HG03066 (cell line): ENCODE results near the gene SLC7A7.
"Not testable (repeated sequence)": the region's sequence is repeated elsewhere in the genome, so short reads cannot be mapped to it uniquely, and the experiment has no call there.

Experiments
- ATAC-seq: cut with Tn5 transposase; IDR thresholded peaks from one replicate; pipeline ENCODE4 v1.9.1; 2021; ENCODE audit warnings: low read depth; ENCODE audit not compliant: unreplicated experiment

Gene SLC7A7

DNA sequence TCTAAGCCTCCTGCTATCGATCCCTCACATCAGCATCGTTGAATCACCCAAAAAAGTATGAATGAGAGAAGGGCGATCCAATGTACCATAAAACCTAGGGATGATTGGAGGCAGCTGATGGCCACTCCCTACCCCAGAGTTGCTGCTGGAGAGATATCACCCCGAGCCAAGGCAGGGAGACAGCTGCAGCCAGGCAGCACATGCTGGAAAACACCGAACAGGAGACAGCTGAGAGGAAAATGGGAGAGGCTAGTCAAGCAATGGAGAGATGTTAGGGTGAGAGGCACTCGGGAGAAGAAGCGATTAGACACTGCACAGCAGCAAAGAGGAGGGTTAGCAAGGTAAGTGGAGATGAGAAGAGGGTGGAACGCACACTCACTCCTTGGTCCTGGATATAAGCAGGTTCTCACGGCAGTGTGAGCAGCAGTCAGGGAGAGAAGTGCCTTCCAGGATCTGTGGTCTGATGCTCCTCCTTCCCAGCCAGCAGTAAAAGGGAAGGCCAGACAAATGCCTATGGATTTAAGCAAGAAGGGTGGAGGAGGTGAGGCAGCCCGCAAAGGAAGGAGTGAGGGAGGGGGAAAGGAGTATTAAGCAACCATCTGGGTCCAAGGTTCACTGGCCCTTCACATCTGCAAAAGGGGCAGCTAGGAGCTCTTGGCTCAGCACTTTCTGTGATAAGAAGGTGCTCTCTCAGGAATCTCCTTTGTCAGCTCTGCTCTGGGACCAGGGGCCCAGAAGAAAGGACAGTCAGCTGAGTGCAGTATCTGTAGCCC is at the start of gene SLC7A7:
Gene SLC7A7, minus strand, starts transcription at position 495 of the 773 bp plus-strand sequence. CDS start 2,037 bp downstream, outside the sequence.
- no peak for ATAC-seq

DNA sequence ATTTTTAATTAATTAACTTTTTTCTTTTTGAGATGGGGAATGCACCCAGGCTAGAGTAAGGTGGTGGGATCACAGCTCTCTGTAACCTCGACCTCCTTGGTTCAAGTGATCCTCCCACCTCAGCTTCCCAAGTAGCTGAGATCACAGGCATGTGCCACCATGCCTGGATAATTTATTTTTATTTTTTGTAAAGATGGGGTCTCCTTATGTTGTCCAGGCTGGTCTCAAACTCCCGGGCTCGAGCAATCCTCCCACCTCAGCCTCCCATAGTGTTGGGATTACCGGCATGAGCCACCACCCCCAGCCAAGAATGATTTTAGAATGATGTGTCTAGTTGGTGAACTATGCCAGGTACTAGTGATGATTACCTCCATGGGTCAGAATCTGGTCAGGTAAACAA is 49.7 kb upstream of the SLC7A7 start:
- no peak for ATAC-seq

DNA sequence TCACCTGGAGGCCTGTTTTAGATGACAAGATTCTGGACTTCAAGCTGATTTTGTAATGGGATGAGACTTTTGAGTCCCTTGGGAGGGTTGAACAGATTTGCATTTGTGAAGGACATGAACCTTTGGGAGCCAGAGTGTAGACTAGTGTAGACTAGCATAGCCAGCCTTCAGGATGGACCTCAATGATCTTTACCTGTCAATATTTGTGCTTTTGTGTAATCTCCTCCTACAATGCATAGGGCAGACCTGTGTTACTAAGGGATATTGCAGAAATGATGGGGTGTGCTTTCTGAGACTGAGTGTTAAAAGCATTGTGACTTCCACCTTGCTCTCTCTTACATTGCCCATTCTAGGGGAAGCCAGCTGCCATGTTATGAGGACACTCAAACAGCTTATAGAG is 46.4 kb upstream of the SLC7A7 start:
- no peak for ATAC-seq

DNA sequence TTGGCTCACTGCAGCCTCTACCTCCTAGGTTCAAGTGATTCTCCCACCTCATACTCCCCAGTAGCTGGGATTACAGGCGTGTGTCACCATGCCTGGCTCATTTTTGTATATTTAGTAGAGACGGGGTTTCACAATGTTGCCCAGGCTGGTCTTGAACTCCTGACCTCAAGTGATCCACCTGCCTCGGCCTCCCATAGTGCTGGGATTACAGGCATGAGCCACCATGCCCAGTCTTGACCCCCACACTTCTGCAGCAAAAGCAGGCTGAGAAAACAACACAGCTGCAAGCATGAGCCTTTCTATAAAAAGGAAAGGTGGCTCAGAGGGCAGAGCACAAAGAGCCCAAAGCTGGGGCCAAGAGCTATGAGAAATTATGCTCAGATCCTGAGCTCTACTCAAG is 45.1 kb upstream of the SLC7A7 start:
- not testable (repeated sequence) for ATAC-seq

DNA sequence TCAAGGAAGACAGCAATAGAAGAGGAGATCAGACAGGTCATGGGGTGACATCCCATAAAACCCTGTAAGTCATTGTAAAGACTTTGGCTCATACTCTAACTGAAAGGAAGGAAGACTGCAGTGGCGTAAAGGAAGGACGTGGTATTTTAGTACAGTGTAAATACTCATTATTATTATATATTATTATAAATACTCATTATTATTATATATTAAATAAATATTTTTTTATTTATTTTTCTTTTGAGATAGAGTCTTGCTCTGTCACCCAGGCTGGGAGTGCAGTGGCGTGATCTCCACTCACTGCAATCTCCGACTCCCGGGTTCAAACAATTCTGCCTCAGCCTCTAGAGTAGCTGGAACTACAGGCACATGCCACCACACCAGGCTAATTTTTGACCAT is 41.2 kb upstream of the SLC7A7 start:
- no peak for ATAC-seq

DNA sequence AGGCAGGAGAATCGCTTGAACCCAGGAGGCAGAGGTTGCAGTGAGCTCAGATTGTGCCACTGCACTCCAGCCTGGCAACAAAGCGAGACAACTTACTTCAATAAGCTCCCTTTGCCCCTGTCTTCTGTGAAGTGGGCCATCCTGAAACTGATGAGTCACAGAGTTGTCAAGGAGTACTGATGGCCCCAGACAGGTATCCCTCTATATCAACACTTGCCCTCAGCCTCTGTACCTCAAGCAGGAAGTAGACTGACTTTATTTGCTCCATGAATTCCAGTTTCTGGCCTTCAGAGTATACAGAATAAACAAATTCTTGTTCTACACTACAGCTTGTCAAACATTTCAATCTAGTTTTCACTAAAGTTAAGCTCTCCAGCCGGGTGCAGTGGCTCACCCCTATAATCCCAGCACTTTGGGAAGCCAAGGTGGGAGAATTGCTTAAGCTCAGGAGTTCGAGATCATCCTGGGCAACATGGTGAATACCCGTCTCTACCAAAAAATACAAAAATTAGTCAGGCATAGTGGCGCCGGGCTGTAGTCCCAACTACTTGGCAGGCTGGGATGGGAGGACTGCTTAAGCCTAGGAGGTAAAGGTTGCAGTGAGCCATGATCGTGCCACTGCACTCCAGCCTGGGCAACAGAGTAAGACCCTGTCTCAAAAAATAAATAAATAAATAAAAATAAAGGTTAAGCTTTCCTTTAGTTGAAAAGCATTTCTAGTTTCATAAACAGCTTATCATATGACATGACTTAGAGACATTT is 39.9 kb upstream of the SLC7A7 start:
- no peak for ATAC-seq

DNA sequence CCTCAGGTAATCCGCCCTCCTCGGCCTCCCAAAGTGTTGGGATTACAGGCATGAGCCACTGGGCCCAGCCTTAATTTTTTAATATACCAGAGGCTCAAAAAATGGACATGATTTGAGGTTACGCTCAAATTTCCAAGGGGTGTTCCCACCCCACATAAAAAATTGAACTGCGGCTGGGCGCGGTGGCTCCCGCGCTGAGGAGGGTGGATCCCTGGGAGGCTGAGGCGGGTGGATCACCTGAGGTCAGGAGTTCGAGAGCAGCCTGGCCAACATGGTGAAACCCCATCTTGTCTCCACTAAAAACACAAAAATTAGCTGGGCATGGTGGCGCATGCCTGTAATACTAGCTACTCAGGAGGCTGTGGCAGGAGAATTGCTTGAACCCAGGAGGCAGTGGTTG is 39.1 kb upstream of the SLC7A7 start:
- not testable (repeated sequence) for ATAC-seq

DNA sequence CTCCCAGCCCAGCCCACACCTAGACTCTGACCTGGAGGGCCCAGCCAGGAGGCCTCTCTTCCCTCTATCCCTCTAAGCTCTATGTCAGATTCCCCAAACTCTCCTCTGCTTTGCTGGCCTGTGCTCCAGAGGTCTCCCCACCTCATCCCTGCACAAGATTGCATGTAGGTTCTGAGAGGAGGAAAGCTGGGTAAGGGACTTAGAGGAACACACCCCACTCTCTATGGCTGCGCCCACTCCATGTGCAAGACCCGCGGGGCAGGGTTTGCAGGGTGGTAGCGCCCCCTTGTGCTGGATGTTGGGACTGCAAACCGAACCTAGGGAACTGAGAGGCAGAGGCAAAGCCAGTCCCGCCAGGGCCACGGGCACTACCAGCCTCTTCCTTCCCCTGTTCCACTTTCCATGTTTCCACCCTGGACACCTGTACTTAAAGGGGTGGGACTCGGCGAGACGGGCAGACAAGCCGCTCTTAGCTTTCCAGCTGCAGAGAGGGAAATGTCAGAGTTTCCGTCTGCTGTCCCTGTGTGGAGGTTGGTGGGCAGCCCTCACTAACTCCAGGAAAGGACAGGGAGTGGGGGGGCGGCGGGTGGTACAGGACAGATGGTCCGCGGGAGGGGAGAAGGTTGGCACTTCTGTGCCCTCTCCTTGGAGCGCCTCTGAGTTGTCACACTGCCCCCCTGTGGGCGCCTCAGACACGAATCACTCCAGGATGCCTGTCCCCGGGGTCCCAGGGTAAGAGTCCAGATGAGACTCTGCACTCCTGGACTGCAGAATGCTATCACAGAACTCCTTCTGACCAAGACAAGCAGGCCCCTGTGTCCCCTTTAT is 37.9 kb upstream of the SLC7A7 start:
- no peak for ATAC-seq

DNA sequence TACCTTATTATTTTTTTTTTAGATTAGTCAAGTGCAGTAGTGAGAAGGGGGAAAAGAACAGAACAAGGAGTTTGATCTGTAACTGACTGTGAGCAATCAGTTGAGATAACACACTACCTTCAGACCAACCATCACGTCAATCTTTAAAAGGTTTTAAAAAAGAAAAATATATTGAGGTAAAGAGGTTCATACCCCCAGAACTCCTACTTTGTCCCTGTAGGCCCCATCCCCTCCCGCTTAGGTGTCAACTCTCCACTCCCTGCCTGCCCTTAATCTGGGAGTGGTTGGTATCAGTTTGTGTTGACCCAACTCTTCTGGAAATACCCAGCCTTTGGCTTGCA is 37.3 kb upstream of the SLC7A7 start:
- no peak for ATAC-seq

DNA sequence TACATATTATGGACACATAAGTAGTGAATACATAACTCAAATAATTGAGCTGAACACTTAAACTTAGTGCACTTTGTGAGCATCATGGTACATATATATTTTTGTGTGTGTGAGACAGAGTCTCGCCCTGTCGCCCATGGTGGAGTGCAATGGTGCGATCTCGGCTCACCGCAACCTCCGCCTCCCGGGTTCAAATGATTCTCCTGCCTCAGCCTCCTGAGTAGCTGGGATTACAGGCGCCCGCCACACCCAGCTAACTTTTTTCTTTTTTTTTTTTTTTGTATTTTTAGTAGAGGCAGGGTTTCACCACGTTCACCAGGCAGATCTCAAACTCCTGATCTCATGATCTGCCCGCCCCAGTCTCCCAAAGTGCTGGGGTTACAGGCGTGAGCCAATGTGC is 36.9 kb upstream of the SLC7A7 start:
- not testable (repeated sequence) for ATAC-seq

DNA sequence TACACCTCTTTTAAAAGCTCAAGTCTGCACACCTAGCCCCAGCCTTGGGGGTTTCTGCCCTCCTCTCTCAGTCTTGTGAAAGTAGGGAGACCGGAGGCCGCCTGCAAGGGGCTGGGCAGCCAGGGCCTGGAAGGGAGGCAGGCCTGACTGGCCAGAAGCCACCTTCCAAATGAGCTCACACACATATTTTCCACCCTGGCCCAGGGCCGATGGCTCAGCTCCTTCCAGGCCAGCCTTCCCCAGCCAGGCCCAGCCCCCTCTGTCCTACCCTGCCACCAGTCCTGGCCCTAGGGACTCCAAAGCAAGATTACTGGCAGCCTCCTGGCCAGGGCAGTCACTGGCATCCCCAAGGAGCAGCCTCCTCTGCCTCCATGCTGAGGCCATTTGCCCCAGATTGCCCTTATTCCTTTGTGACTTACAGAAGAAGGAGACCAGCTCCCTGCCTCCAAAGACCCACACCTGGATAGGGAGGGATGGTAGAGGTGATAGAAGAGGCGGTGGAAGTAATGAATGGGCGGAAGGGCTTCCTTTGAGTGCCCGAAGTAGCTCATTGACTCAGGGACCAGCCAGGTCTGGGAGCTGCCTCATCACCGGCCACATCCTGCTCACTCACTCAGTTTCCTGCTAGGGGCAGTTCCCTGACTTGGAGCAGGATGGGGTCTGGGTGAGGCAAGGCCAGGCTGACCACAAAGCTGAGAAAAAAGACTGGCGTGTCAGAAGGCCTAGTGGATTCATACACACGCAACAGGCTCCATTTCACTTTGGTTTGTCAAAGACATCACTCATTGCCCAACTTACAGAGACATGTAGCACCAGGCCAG is 35.9 kb upstream of the SLC7A7 start:
- ATAC-seq, result no peak

DNA sequence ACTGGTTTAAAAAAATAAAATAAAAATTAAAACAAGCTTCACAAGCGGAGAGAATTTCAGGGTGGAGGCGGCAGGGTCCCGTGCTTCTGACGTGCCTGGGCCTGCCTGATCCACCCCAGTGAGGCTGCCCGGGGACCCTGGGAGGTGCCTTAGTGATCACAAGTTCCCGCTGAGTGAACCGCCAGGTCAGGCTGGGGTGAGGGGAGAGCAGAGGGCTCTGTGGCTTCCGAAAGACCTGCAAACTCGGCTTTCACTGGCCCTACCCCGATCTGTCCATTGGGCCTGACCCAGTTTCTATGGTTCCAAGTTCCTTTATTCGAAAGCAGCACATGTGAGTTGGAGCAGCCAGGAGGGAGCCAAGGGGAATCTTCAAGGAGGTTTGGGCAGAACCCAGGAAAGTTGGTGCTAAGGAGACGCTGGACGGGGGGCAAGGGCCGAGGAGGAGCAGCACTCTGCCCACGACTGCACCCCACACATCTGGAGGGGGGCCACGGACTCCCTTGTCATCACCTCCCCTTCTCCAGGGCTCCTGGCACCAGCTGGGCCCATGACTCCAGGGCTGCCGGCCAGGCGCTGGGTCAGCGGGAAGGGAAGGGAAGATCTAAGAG is 34.1 kb upstream of the SLC7A7 start:
- no peak for ATAC-seq

DNA sequence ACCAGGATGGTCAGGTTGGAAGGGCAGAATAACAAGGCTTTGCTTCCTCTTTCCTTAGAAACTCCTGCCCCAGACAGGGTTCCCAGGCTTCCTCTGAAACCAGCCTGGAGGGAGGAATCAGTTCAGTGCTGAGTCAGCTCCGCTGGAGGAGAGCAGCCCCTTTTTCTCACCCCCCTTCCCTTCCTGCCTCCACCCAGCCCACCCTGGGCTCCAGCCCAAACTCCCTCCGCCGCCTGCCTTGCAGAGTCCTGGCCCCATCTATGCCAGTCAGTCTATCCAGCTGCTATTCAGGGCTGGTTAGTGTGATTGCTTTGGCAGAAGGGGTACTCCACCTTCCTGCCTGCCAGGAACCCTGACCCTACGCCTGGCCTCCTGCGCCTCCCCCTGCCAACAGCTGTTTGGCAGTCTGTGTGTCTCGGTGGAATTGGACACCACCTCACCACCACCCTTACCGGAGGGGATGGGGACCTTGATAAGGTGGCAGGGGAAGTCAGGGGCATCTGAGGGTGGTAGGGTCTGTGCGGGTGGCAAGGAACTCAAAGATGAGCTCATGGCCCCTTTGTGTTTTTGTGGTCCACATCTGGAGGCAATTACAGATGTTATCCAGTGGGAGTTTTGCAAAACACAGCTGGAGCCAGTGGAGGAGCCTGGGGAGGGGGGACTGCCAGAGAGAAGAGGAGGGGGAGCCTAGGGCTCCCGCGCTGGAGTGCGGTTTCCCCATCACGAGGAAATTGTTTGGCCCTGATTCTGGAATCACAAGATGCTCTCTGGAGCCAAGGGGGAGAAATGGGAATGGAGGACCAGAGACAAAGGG is 33.3 kb upstream of the SLC7A7 start:
- no peak for ATAC-seq

DNA sequence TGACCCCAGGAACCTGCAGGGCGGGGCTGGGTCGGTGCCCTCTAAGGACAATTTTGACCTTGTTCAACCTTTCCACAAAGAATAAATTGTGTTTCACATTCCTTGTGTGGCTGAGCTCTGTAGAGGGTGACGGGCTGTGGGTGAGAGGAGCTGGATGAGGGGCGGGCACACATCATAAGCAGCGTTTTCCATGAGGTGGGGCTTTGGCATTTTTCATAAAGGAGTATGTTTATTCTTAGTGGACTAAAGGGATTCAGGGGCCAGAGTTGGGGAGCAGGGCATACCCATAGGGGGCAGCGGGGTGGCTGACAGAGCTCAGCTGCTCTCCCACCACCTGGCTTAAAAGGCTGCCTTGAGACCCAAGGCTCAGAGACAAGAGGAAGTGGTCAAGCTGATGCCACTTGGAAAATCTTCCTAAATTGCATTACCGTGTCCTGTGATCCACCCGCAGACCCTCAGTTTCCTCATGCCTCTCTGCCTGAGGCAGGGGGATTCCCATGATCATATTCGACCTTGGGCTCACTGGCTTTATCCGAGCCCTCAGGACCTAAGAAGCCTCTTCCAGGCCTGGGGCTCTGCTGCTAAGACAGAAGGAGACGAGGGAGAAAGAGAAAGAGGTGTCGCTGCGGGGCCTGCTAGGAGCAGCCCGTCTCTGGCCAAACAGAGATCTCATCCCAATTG is 32.6 kb upstream of the SLC7A7 start:
- ATAC-seq, result no peak

DNA sequence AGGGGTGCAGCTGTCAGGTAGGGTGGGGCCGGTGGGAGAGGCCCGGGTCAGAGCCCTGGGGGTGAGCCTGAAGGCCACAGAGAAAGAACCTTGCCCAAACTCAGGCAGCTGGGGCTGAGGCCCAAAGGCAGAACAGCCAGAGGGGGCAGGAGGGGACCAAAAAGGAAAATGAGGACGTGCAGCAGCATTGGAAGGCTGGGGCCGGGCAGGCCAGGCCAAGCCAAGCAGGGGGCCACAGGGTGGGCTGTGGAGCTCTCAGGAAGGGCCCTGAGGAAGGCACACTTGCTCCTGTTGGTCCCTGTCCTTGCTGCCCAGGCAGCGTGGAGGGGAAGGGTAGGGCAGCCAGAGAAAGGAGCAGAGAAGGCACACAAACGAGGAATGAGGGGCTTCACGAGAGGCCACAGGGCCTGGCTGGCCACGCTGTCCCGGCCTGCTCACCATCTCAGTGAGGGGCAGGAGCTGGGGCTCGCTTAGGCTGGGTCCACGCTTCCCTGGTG is 31.6 kb upstream of the SLC7A7 start:
- no peak for ATAC-seq

DNA sequence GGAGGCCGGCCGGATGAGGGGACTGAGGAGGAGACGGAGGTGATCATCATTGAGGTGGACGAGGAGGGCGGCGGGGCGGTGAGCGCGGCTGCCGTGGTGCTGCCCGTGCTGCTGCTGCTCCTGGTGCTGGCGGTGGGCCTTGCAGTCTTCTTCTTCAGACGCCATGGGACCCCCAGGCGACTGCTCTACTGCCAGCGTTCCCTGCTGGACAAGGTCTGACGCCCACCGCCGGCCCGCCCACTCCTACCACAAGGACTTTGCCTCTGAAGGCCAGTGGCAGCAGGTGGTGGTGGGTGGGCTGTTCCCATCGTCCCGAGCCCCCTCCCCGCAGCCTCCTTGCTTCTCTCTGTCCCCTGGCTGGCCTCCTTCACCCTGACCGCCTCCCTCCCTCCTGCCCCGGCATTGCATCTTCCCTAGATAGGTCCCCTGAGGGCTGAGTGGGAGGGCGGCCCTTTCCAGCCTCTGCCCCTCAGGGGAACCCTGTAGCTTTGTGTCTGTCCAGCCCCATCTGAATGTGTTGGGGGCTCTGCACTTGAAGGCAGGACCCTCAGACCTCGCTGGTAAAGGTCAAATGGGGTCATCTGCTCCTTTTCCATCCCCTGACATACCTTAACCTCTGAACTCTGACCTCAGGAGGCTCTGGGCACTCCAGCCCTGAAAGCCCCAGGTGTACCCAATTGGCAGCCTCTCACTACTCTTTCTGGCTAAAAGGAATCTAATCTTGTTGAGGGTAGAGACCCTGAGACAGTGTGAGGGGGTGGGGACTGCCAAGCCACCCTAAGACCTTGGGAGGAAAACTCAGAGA is 30.8 kb upstream of the SLC7A7 start:
- no peak for ATAC-seq

DNA sequence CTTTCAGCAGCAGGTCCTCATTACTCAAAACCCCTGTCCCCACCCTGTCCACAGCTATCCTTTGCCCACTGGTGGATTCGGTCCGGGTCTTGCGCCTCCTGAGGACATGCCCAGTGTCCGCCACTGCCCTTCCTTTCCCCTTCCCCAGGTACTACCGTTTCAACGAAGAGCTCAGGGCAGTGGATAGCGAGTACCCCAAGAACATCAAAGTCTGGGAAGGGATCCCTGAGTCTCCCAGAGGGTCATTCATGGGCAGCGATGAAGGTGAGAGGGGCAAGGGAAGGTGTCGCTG is 29.8 kb upstream of the SLC7A7 start:
- no peak for ATAC-seq
